ENCODE measurements around the gene TUB.

TUB gene

DNA sequence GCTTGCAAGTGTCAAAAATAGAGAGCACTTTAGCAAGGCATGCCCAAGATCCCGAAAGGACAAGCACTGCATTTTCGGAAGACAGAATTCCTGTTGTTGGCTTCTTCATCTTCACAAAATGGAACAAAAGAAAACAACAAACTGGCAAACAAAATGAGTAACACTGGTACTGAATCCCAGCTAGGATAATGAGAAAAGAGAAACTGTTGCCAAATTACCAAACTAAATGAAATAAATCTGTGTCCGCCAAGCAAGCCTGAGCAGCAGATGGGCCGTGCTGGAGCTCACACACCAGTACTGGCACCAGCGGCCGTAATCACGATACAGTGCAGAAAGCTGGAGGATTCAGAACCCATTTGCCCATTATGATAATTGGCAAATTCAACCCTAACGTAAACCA, 30.6 kb downstream of the TUB start:
- DNase-seq = no peak

DNA sequence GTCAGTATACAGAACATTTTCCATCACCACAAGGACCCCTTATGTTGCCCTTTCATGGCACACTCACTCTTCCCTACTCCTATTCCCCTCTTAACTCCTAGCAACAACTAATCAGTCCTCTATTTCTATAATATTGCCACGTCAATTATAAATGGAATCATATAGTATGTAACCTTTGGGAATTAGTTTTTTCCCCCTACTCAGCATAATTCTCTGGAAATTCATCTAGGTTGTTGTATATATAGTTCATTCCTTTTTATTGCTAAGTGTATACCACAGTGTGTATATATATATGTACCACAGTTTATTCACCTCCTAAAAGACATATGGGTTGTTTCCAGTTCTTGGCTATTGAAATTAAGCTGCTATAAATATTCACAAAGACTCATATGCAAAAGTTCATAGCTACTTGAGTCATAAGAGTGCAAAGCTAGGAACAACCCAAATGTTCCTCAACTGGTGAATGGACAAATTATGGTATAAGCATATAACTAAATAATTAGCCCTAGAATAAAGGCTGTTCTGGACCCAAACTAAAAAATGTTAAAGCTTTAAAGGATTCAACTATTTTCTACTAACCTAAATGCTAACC, 41.3 kb downstream of the TUB start:
- DNase-seq = no peak

DNA sequence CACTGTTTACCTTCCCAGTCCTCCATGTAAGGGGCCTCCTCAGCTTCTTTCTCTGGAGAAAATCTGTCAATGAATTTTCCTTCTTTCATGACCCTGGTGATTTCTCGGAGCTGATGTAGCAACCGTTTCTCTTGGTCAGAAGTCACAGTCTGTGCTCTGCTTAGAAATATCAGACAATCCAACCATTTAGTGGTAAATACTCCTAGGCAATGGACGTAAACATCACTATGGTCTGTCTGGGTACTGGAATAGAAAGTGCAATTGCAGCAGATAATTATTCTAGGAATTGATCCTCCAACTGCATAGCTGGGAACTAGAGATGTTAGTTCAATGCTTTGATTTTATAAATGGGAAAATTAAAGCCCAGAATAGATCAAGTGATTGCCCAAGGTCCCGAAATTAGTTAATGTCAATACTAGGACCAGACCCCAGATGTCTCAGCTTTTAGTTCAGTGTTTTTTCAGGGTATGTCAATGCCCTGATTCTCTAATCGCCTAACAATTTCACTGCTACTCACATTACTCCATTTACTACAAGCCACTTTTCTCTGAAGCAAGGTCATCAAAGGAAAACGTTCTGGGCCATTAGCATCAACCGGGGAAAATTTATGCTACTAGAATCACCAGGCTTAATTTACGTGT, 45.8 kb downstream of the TUB start:
- DNase-seq = no peak

DNA sequence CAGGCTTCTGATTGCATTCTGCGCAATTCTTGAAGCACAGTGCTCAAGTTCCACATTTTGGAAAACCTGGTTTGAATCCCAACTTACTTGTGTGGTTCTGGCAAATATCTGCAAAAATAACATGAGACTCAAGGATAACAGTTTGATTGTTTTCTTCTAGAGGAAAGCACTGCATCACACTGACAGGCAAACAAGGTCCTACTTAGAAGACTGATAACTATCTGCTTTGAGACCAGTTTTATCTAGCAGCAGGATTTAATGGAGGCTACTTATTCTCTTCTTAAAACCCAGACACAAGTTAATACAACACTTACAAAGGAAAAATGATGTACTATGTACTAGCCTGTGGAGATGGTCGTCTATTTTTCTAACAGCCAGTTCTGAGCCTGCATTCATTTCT, 46.4 kb downstream of the TUB start:
- DNase-seq = no peak

DNA sequence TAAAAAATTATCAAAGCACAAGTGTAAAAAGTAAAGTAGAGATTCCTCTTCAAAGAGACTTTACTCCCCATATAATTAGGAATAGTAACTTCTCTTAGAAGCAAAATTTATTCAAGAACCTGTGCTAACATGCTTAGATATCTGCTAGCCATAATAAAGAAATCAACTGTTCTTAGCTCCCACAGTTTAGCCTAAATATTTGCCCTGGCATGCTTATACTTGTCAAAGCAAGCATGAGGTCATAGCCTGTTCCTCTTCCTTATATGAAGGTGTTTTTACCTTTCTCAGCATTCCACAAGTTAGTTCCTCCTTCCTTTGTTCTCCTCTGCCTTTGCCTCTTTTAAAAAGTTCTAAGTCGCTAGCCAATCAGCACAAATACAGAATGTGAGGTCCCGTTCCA, 57.5 kb downstream of the TUB start:
- no peak for DNase-seq

DNA sequence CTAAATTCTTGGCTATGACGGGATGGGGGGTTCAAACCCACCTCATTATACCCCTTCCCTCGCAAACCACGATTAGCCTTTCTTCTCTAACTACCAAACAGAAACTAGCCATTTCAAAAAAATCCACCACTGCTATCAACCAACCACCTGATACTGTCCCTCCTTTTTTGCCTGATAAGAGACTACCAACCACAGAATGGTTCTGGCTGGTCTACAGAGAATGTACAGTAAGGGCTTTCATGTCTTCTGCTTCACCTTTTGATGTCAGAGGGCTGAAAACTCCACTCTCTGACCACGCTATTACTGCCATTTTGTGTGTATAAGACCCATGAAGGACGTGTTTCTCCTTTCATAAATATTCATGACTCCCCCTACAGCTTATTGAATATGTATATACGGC, 68.7 kb downstream of the TUB start:
- no peak for DNase-seq
